GM19351 (cell line): ENCODE data around the gene IL34.
"Not testable (repeated sequence)": the region's sequence is repeated elsewhere in the genome, so short reads cannot be mapped to it uniquely, and the experiment has no call there.

Source experiments
- ATAC-seq: cut with Tn5 transposase; IDR thresholded peaks from one replicate; pipeline ENCODE4 v1.9.1; 2021; ENCODE audit warnings: mild to moderate bottlenecking, moderate library complexity; ENCODE audit not compliant: unreplicated experiment

The IL34 gene

GRCh38 chr16:70630960-70631745, 15.2 kb upstream of the IL34 start:
- ATAC-seq, result no peak

GRCh38 chr16:70632273-70632672, 14.1 kb upstream of the IL34 start:
- no peak for ATAC-seq

- ATAC-seq, result not testable (repeated sequence)
Observed at GRCh38 chr16:70633617-70634016, 12.7 kb upstream of the IL34 start.

- ATAC-seq, result no peak
Observed at GRCh38 chr16:70634861-70635260, 11.5 kb upstream of the IL34 start.

- no peak for ATAC-seq
Observed at GRCh38 chr16:70635336-70636016, 10.9 kb upstream of the IL34 start.

GRCh38 chr16:70638814-70639792, 7.3 kb upstream of the IL34 start:
- ATAC-seq, result no peak

- no peak for ATAC-seq
Observed at GRCh38 chr16:70642633-70643032, 3.7 kb upstream of the IL34 start.

- ATAC-seq, result not testable (repeated sequence)
Observed at GRCh38 chr16:70643264-70643663, 3.1 kb upstream of the IL34 start.

GRCh38 chr16:70644763-70645597, 1.4 kb upstream of the IL34 start:
- ATAC-seq, result no peak

- no peak for ATAC-seq
Observed at GRCh38 chr16:70647441-70648359, 1.3 kb downstream of the IL34 start.

GRCh38 chr16:70648606-70649005, 2.2 kb downstream of the IL34 start:
- no peak for ATAC-seq

GRCh38 chr16:70649300-70649699, 2.9 kb downstream of the IL34 start:
- no peak for ATAC-seq

GRCh38 chr16:70650216-70650615, 3.9 kb downstream of the IL34 start:
- ATAC-seq, result no peak

GRCh38 chr16:70651524-70651923, 5.2 kb downstream of the IL34 start:
- ATAC-seq, result no peak

- no peak for ATAC-seq
Observed at GRCh38 chr16:70652322-70652721, 6.0 kb downstream of the IL34 start.

- no peak for ATAC-seq
Observed at GRCh38 chr16:70653406-70653805, 7.0 kb downstream of the IL34 start.

- no peak for ATAC-seq
Observed at GRCh38 chr16:70653809-70654771, 7.7 kb downstream of the IL34 start.

- ATAC-seq, result no peak
Observed at GRCh38 chr16:70656065-70656711, 9.8 kb downstream of the IL34 start.
